ENCODE data around the gene COX19.

Gene COX19

GRCh38 chr7:935164-935873 lies 40.0 kb downstream of the COX19 start:
- Histone ChIP-seq H3K9me3 (replicated peaks in 1 of 11) (peaks cover 7 to 18% (median 8%) of the 10 kb centered on the region in 11 experiments; a peak in 20 of 22 replicates), H4K20me1 (peaks cover 0 to 29% (median 18%) of the 10 kb centered on the region in 11 experiments; a peak in 12 of 22 replicates), H3K4me3 (no peak overlapping the region), H3K4me1 (peaks cover 55 to 91% (median 85%) of the 10 kb centered on the region in 10 experiments), H3K27me3 (no peaks in the 10 kb centered on the region), H3K4me2 (peak overlapping the region; percentile 45 to 92 (median 75); a peak in 20 of 22 replicates), H3K36me3 (peaks cover 12 to 60% (median 38%) of the 10 kb centered on the region in 11 experiments; a peak in 19 of 22 replicates), H3K27ac (peak overlapping the region in 6 of 11 experiments; percentile 32 to 93 (median 68); a peak in 6 of 22 replicates), H3K9ac (peak overlapping the region in 1 of 11 experiments; percentile 60; a peak in 3 of 22 replicates)
- TF ChIP-seq Cebpa-rat (IDR thresholded peaks at IDR 0.05): no peak

DNA sequence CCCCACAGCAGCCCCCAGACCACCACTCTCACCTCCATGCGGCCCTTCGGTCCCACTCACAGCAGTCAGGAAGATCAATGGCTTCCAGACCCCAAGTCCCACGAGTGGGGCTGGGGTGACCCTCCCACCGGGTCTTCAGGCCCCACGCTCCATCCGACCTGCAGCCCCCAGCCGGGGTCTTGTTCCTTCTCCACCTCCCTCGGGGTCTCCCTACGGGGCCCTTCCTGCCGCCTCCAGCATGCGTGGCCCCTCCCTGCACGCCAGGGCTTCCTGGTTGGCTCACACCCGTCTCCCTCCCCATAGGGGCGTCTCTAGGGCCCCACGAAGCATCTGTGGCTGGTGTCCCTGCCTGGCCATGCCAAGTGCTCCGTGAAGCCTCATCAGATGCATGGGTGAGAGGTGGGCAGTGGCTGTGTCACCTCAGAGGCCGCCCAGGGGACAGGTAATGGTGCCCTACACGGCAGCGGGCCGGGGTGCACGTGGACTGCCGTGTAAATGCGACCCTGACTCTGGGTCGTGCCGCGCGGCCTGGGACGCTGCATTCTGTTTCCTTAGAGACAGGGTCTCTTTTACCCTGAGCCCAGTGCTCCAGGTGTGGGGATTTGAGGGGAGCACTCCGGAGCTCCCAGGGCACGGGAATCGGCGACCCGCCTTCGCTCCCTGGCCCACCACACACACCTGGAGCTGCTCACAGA lies 40.7 kb downstream of the COX19 start:
- H3K27me3 ChIP-seq: no peaks in the 10 kb centered on the region
- H3K27ac ChIP-seq: peak overlapping the region in 8 of 11 experiments; percentile 15 to 93 (median 31); a peak in 9 of 22 replicates
- peaks cover 0 to 11% (median under 1%) of the 10 kb centered on the region in 11 experiments; a peak in 18 of 22 replicates for H3K9me3 ChIP-seq (replicated peaks in 1 of 11)
- peak overlapping the region in 1 of 11 experiments; percentile 33; a peak in 3 of 22 replicates for H3K9ac ChIP-seq
- peak overlapping the region; percentile 1 to 92 (median 55); a peak in 18 of 22 replicates for H3K4me2 ChIP-seq
- peaks cover 62 to 91% (median 85%) of the 10 kb centered on the region in 10 experiments for H3K4me1 ChIP-seq
- peaks cover 6 to 55% (median 34%) of the 10 kb centered on the region in 11 experiments; a peak in 19 of 22 replicates for H3K36me3 ChIP-seq
- peaks cover 0 to 29% (median 18%) of the 10 kb centered on the region in 11 experiments; a peak in 12 of 22 replicates for H4K20me1 ChIP-seq
- H3K4me3 ChIP-seq: no peak overlapping the region
- TF ChIP-seq Cebpa-rat (IDR thresholded peaks at IDR 0.05): no peak

- Histone ChIP-seq H3K4me2 (peak overlapping the region; percentile 31 to 100 (median 95); a peak in 21 of 22 replicates), H3K27ac (peak overlapping the region in 10 of 11 experiments; percentile 71 to 83 (median 80); a peak in 15 of 22 replicates), H3K4me3 (peak overlapping the region in 1 of 10 experiments; percentile 41; a peak in 1 of 20 replicates), H3K36me3 (peaks cover 5 to 50% (median 30%) of the 10 kb centered on the region in 11 experiments; a peak in 17 of 22 replicates), H3K27me3 (no peaks in the 10 kb centered on the region), H3K4me1 (peaks cover 82 to 91% (median 89%) of the 10 kb centered on the region in 10 experiments), H4K20me1 (peaks cover 0 to 26% (median 8%) of the 10 kb centered on the region in 11 experiments; a peak in 10 of 22 replicates), H3K9ac (peak overlapping the region in 6 of 11 experiments; percentile 66 to 75 (median 70); a peak in 10 of 22 replicates), H3K9me3 (replicated peaks in 1 of 11) (no peaks in the 10 kb centered on the region)
- TF ChIP-seq Cebpa-rat (IDR thresholded peaks at IDR 0.05): no peak
Measured at GRCh38 chr7:932651-932975, 42.7 kb downstream of the COX19 start.

- Histone ChIP-seq H3K27me3 (no peaks in the 10 kb centered on the region), H3K27ac (peak overlapping the region in 10 of 11 experiments; percentile 71 to 83 (median 80); a peak in 19 of 22 replicates), H3K4me1 (peaks cover 85 to 91% (median 89%) of the 10 kb centered on the region in 10 experiments), H3K36me3 (peaks cover 5 to 55% (median 32%) of the 10 kb centered on the region in 11 experiments; a peak in 16 of 22 replicates), H3K9ac (peak overlapping the region; percentile 6 to 75 (median 69); a peak in 19 of 22 replicates), H4K20me1 (peaks cover 0 to 26% (median 8%) of the 10 kb centered on the region in 11 experiments; a peak in 10 of 22 replicates), H3K4me3 (peak overlapping the region in 2 of 10 experiments; percentile 36 to 41; a peak in 3 of 20 replicates), H3K9me3 (replicated peaks in 1 of 11) (no peaks in the 10 kb centered on the region), H3K4me2 (peak overlapping the region; percentile 31 to 100 (median 95))
- no peak for TF ChIP-seq Cebpa-rat (IDR thresholded peaks at IDR 0.05)
Measured at GRCh38 chr7:931871-932650, 43.3 kb downstream of the COX19 start.

DNA sequence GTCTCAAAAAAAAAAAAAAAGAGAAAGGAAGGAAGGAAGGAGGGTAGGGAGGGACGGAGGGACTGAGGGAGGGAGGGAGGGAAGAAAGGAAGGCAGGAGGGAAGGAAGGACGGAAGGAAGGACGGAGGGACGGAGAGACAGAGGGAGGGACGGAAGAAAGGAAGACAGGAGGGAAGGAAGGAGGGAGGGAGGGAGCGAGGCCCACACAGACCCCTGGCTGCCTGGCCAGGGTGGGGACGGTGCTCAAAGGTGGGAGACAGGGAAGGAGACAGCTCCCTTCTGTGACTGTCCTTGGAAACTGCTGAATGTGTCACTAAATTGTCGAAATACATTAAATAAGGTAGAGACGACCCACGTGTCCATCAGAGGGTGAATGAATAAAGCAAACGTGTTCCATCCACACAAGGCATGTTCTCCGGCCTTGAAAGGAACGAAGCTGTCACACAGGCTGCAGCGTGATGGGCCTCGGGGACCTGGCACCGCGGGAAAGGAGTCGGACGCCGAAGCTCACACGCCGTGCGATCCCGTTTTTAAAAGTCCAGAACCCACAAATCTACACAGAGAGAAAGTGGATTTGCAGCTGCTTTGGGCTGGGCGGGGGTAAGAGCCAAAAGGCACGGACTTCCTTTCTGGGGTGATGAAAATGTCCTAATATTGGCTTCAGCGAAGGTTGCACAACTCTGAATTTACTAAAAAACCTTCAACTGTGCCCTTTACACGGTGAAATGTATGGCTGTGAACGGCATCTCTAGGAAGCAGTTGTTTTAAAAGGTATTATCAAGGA lies 44.2 kb downstream of the COX19 start:
- H4K20me1 ChIP-seq: peaks cover 0 to 24% (median 6%) of the 10 kb centered on the region in 11 experiments; a peak in 8 of 22 replicates
- no peaks in the 10 kb centered on the region for H3K27me3 ChIP-seq
- TF ChIP-seq Cebpa-rat (IDR thresholded peaks at IDR 0.05): peak in 7 of 11 experiments; percentile 24 to 74 (median 50); a peak in 7 of 22 replicates
- H3K27ac ChIP-seq: peak overlapping the region in 10 of 11 experiments; percentile 71 to 83 (median 80); a peak in 19 of 22 replicates
- H3K4me3 ChIP-seq: peak overlapping the region in 2 of 10 experiments; percentile 36 to 42; a peak in 3 of 20 replicates
- no peaks in the 10 kb centered on the region for H3K9me3 ChIP-seq (replicated peaks in 1 of 11)
- peaks cover 5 to 57% (median 32%) of the 10 kb centered on the region in 11 experiments; a peak in 16 of 22 replicates for H3K36me3 ChIP-seq
- H3K9ac ChIP-seq: peak overlapping the region; percentile 6 to 75 (median 69); a peak in 19 of 22 replicates
- peak overlapping the region; percentile 31 to 100 (median 95) for H3K4me2 ChIP-seq
- H3K4me1 ChIP-seq: peaks cover 85 to 91% (median 89%) of the 10 kb centered on the region in 10 experiments

DNA sequence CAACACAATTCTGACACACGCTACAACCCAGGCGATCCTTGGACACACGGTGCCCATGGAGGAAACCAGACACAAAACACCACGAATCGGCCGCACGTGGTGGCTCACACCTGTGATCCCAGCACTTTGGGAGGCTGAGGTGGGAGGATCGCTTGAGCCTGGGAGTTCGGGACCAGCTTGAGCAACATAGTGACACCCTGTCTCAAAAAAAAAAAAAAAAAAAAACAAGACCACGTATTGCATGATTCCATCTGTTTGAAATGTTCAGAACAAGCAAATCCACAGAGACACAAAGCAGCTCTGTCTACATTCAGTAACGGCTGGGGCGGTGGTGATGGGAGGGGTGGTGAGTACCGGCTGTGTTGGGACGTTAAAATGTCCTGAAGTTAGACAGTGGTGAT lies 46.0 kb downstream of the COX19 start:
- Histone ChIP-seq H3K4me3 (no peak overlapping the region), H3K9ac (peak overlapping the region in 8 of 11 experiments; percentile 9 to 72 (median 24); a peak in 9 of 22 replicates), H3K4me2 (peak overlapping the region; percentile 48 to 100 (median 95)), H3K36me3 (peaks cover 5 to 39% (median 20%) of the 10 kb centered on the region in 11 experiments; a peak in 15 of 22 replicates), H3K4me1 (peaks cover 85 to 91% (median 89%) of the 10 kb centered on the region in 10 experiments), H3K27me3 (no peaks in the 10 kb centered on the region), H3K27ac (peak overlapping the region; percentile 1 to 83 (median 60); a peak in 15 of 22 replicates), H4K20me1 (peaks cover 0 to 18% (median 0%) of the 10 kb centered on the region in 11 experiments; a peak in 2 of 22 replicates), H3K9me3 (replicated peaks in 1 of 11) (no peaks in the 10 kb centered on the region)
- no peak for TF ChIP-seq Cebpa-rat (IDR thresholded peaks at IDR 0.05)

GRCh38 chr7:927031-927671 lies 48.2 kb downstream of the COX19 start:
- Histone ChIP-seq H3K36me3 (peaks cover 0 to 26% (median 9%) of the 10 kb centered on the region in 11 experiments; a peak in 10 of 22 replicates), H3K9ac (peak overlapping the region; percentile 45 to 76 (median 73); a peak in 20 of 22 replicates), H3K4me3 (peak overlapping the region in 7 of 10 experiments; percentile 2 to 60 (median 38); a peak in 9 of 20 replicates), H4K20me1 (peaks cover 0 to 11% (median 0%) of the 10 kb centered on the region in 11 experiments; a peak in 2 of 22 replicates), H3K4me1 (peaks cover 93 to 98% (median 95%) of the 10 kb centered on the region in 10 experiments), H3K27me3 (no peaks in the 10 kb centered on the region), H3K27ac (peak overlapping the region; percentile 20 to 85 (median 80); a peak in 21 of 22 replicates), H3K9me3 (replicated peaks in 1 of 11) (no peaks in the 10 kb centered on the region), H3K4me2 (peak overlapping the region; percentile 85 to 100 (median 96))
- no peak for TF ChIP-seq Cebpa-rat (IDR thresholded peaks at IDR 0.05)
